Measurements from ENCODE around the gene PRXL2C.
"Not testable (repeated sequence)": the region's sequence is repeated elsewhere in the genome, so short reads cannot be mapped to it uniquely, and the experiment has no call there.

The PRXL2C gene

GRCh38 chr9:96644137-96644536 lies 11.0 kb downstream of the PRXL2C start:
- TF ChIP-seq CTCF (IDR thresholded peaks at IDR 0.05; ENCODE audit: extremely low read depth, missing control alignments) = no peak
- no peak for DNase-seq (ENCODE audit: low spot score)

- DNase-seq (ENCODE audit: low spot score) = no peak
- TF ChIP-seq CTCF (IDR thresholded peaks at IDR 0.05; ENCODE audit: extremely low read depth, missing control alignments) = no peak
These were observed 13.6 kb downstream of the PRXL2C start for GRCh38 chr9:96641514-96641913.

- TF ChIP-seq CTCF (IDR thresholded peaks at IDR 0.05; ENCODE audit: extremely low read depth, missing control alignments) = no peak
- no peak for DNase-seq (ENCODE audit: low spot score)
These were observed 16.3 kb downstream of the PRXL2C start for GRCh38 chr9:96638606-96639364.

- TF ChIP-seq CTCF (IDR thresholded peaks at IDR 0.05; ENCODE audit: extremely low read depth, missing control alignments) = no peak
- no peak for DNase-seq (ENCODE audit: low spot score)
These were observed 18.7 kb downstream of the PRXL2C start for GRCh38 chr9:96636368-96636767.

- not testable (repeated sequence) for DNase-seq (ENCODE audit: low spot score)
These were observed 21.5 kb downstream of the PRXL2C start for GRCh38 chr9:96633579-96633978.

GRCh38 chr9:96626912-96627311 lies 28.2 kb downstream of the PRXL2C start:
- DNase-seq (ENCODE audit: low spot score) = no peak
- no peak for TF ChIP-seq CTCF (IDR thresholded peaks at IDR 0.05; ENCODE audit: extremely low read depth, missing control alignments)

- no peak for DNase-seq (ENCODE audit: low spot score)
- no peak for TF ChIP-seq CTCF (IDR thresholded peaks at IDR 0.05; ENCODE audit: extremely low read depth, missing control alignments)
These were observed 33.5 kb downstream of the PRXL2C start for GRCh38 chr9:96621618-96622017.

- no peak for TF ChIP-seq CTCF (IDR thresholded peaks at IDR 0.05; ENCODE audit: extremely low read depth, missing control alignments)
- no peak for DNase-seq (ENCODE audit: low spot score)
These were observed 34.3 kb downstream of the PRXL2C start for GRCh38 chr9:96620832-96621269.
